NCI-H187 treated with DMSO at 0.1 percent for 48 hours (cell line): ENCODE results near the gene RNU1-1.
"Not testable (repeated sequence)": the region's sequence is repeated elsewhere in the genome, so short reads cannot be mapped to it uniquely, and the experiment has no call there.

Experiments
- DNase-seq: peaks from one replicate; lab custom pipeline; 2025; lab: John Stamatoyannopoulos, UW

RNU1-1 gene

DNA sequence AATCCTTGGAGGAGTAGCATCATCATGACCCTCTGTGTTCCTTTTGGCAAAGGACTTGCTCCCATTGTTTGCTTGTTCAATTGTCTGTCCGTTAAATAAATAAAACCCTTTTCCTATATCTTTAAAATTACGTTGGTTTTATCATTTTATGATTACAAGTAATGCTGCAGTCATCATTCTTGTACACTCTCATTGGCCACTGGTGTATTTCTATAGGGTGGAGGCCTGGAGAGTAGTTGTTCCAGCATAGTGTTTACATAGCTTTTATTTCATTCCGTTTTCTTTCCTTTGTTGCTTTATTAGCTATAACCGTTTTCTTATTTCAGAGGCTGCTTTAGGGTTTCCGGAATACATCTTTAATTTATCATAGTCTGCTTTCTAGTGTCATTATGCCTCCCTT is 7.6 kb upstream of the RNU1-1 start:
- not testable (repeated sequence) for DNase-seq

DNA sequence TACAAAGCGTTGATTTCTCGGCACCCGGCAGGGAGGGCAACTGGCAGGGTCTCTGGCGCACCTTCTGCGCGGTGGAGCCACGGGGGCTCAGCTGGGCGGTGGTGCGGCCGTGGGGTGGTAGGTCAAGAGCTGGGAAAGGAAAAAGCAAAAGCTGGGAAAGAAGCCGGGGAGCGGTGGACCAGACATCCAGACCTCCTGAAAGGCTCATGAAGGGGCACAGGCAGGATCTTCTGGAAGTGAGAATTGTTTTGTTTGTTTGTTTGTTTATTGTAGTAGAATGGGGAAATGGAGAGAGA is 7.2 kb upstream of the RNU1-1 start:
- no peak for DNase-seq

DNA sequence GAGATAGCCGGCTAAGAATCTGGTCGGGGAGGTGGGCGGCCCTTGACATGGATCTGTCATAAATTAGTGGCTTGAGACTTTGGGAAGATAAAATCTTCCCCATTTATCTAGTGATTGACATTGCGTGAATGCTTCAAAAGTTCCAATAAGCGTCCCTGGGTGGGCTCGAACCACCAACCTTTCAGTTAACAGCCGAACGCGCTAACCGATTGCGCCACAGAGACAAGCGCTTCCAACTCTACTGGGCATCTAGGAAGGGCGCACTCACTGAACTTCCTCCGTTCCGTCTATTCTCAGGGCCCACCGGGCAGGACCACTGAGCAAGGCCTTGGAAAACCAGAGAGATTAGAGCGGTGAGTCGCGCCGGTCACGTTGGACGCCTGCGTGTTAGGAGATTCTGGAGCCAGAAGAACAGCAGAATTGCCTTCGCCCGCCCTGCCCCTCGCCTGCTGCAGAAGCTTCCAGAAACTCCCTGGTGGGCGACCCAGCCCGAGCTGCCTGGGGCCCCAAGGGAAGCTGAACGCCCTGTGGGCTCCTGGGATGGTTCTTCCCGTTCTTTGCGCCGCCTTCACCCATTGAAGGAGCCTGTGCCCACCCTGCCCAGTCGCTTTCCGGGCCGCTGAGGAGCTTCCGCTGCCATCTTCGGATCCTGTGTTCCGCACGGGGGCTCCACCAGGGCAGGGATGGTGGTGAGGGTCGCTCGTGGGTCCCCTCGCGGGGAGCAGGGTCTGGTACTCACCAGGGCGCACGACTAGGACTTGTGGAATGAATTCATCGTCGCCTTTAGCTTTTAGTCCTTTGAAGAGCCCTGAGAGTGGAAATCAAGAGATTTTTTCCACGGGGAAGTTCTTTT is 6.6 kb upstream of the RNU1-1 start:
- not testable (repeated sequence) for DNase-seq

DNA sequence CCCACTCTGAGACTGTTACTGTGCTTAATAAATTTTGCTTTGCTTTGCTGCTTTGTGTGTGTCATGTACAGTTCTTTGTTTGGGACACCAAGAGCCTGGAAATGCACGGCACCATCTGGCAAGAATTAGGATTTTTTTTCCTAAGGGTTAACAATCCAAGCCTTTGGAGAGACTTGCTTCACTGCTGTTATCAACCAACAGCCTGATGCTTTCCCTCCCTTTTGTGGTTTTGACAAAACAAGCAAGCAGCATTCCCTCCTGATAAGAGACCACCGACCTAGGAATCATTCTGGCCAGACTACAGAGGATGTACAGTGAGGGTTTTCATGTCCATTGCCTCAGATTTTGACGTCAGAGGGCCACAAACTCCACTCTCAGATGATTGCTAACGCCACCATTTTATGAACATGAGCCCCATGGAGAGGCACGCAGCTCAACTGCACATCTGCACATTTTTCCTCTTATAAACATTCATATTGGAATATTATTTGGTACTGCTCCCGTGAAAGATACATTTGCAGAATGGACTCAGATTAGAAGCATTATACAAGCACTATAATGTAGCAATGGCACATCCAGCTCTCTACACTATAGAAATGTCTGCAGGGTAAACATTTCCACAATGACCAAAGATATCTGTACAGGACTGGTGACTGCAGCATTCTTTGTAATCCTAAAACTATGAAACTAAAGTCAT is 5.3 kb upstream of the RNU1-1 start:
- not testable (repeated sequence) for DNase-seq

DNA sequence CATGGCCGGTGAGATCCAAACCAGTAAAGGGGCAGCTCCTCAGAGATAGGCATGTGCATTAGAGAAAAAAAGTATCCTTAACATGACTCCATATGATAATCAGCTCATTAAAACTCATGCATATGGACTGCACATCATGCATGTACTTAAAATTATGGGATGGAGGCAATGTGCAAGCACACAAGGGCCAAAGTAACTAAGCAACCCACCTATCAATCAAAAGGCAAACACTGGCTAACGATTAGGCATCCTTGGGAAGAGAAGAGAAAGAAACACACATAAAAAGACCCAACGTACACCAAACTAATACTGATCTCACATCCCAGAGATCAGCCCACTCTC is 4.8 kb upstream of the RNU1-1 start:
- not testable (repeated sequence) for DNase-seq

DNA sequence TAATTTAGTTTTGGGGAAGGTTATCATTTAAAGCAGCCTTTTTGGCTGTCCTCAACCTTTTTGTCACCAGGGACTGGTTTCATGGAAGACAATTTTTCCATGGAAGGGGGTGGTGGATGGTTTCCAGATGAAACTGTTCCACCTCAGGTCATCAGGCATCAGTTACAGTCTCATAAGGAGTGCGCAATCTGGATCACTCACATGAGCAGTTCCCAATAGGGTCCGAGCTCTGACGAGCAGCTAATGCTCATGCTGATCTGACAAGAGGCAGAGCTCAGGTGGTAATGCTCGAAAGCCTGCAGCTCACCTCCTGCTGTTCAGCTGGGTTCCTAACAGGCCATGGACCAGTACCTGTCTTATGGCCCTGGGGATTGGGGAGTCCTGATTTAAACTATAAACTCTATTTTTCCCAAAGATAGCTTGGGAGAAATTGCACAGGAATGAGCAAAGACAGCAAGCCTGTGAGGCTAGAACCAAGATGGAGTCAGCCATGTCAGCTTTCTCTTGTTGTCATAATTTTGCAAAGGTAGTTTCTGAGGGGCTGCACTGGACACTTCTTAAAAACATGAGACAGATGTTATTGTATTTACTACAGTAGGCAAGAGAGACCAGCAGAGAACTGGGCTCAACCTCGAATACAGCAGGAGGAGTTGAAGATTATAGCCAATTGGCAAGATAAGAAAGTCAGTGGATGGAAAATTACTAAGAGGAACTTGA is 2.8 kb upstream of the RNU1-1 start:
- DNase-seq: not testable (repeated sequence)

DNA sequence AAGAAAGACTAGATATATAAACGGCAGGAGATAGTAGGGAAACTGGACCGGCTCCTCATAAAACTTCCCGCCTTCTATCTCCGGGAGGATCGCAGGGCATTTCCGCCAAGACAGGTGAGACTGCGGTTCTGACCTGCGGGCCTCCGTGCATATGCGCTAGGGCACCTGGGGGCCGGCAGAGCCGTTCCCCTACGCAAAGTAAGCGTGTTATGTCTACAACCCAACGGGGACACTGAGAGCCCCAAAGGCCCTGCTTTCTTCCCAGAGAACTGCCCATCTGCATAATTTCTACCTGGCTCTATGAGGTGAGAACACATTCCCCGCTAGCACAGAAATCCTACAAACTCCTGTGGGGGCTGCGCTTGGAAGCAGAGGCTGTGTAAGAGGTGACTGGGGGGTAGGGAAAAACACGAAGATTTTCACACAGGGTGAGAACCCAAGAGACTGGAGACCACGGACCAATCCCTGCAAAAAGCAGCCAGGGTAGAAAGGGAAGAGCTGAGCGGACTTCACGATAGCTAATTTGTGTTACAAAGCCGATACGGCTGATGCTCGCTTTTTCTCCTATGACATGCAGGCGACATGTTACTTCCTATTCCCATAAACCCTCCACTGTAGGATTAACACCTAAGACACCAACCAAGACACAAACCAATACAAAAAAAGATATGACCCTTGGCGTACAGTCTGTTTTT is 526 bp downstream of the RNU1-1 start:
- peak; percentile 59 for DNase-seq

DNA sequence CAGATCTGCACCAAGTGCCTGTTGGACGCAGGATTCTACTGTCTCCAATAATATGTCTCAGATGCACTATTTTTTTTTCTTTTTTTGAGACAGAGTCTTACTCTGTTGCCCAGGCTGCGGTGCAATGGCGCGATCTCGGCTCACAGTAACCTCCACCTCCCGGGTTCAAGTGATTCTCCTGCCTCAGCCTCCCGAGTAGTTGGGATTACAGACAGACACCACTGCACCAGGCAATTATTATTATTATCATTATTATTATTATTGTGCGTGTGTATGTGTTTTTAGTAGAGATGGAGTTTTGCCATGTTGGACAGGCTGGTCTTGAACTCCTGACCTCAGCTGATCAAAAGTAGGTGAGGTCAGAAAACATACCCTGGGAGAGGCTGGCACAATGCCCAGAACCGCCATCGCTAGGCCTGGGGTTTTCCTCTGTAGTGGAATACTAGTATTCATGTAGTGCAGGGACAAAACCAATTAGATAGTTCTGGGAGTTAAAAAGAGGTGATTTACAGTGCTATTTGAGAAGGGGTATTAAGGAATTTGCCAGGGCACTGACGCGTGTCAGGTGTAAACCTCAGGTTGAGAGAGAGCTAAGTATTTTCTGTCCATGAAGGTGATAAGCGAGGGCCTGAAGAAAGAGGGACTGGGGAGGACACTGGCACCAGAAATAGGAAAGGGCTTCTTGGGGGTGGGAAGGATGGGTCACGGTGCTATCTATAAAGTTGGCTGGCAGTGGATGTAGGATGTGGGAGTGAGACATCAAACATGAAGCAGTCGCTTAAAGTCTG is 1.3 kb downstream of the RNU1-1 start:
- not testable (repeated sequence) for DNase-seq

DNA sequence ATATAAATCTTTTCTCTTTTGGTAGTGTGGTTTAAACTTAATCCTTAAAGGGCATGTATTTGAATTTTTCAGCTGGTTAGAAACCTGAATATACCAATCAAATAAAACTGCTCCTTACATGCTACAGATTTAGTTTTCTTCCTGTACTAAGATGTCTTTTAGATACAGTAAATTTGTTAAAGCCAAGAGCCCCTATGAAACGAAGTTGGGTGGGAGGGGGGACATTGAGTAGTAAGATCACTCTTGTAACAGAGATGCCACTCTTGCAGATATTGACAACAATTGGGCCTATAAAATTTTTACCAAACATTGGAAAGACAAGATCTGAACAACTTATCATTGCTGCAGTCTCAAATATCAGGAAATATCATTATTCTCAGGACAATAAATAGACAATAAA is 2.2 kb downstream of the RNU1-1 start:
- not testable (repeated sequence) for DNase-seq

DNA sequence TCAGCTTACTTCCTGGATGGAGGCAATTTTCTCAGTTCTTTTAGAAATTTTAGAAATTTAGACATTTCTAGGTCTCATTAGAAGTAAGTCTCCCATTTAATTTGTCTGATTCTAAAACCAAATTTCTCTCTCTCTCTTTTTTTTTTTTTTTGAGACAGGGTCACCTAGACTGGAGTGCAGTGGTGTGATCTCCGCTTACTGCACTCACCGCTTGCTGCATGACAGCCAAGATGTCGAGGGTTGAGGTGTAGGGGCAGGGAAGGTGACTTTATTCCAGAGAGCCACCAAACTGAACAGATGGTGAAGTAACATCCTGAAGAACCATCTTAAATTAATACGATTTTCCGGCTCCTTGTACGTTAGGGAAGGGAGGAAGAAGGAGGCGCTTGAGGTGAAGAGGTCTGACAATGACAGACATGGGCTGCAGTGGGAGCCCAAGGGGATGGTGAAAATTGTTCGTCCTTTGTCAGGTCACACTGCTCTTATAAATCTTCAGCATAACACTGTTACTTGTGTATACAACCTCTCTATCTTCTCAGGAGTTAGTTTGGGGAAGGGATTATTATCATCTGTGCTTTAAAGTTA is 5.1 kb downstream of the RNU1-1 start:
- not testable (repeated sequence) for DNase-seq

DNA sequence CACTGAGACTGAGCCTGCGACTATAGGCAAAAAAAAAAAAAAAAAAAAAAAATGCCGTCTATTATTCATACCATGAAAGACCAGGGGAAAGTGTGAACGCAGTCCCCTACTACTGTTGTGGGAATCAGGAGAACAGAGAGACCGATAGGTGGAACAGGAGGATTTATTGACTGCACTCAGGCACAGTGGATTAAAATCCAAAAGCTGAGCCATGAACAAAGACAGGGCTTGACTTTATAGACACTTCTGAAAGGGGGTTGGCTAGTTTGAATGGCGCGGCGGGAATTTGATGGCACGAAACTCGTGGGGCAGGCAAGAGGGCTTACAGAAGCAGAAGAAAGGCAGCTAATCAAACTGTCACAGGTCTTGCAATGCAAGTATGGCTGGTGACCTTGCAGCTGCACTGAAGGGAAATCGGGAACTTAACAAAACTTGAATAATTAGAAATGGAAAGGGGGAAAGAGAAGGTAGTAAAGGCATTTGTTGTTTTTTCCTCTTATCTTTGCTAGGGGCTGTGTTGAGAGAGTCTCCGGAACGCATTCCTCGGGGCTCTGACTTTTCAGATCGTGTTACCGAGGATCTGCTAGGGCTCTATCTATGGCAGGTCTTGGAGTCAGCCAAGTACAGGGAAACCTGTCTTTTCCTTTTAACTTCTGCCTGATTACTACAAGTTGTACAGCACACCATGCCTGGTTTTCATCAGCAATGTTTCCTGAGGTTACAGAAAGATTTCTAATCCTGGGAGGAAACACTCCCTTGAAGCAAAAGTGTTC is 7.5 kb downstream of the RNU1-1 start:
- DNase-seq: not testable (repeated sequence)

DNA sequence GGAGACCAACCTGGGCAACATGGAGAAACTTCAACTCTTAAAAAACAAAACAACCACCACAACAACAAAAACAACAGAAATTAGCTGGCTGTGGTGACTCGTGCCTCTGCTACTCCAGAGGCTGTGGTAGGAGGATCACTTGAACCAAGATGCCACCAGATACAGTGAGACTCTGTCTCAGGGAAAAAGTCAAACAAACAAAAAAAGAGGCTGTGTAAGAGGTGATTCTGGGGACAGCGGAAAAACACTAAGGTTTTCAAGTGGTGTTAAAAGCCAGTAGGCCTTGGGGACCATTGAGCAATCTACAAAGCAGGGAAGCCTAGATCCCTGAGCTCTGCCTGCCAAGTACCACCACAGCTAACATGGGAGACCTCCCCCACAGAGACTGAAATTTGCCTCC is 8.2 kb downstream of the RNU1-1 start:
- not testable (repeated sequence) for DNase-seq

DNA sequence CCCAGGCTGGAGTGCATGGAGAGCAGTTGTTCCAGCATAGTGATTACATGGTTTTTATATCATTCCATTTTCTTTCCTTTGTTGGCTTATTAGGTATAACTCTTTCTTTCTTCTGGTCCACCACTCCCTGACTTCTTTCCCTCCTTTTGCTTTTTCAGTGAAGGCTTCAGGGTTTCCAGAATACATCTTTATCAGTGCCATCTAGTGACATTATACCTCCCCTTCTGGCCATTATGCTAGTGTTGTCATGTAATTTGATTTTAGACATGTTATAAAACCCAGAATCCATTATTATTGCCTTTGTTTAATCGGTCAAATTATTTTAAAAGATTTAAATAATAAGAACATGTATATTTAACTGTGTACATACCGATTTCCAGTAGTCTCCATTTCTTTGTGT is 10.6 kb downstream of the RNU1-1 start:
- no peak for DNase-seq

DNA sequence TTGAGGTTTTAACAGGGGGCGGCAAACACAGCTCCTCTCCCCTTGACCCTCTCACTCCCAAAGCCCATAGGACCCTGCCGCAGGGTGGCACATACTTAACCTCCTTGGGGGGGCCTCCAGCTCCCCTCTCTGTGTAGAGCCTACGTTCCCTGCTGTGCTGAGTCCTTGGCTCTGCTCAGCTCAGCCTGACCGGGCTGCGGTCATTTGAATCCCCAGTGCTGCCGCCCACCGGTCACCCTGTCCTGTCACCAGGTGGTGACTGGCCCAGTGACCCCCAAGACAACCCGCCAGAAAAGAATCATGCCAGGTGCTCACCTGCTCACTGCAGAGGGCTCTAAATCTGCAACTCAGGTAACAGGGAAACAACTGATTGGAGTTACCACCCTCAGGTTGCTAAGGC is 12.6 kb downstream of the RNU1-1 start:
- DNase-seq: not testable (repeated sequence)

DNA sequence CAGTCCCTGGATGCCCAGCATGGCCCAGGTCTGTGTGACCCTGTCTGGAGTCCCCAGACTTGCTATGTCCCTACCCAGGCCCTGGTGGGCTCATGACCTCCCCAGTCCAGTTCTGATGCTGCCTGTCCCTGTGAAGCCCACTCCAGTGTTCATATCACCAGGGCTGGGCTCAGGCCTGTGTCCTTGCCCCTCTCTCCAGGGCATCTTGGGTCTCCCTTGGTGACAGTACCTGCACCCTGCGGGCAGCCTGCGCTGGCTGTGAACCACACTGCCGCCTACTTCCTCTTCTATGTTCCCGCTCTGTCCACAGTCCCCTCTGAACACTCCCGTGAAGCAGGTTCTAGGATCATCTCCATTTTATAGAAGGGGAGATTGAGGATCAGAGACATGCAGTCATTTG is 13.1 kb downstream of the RNU1-1 start:
- DNase-seq: not testable (repeated sequence)

DNA sequence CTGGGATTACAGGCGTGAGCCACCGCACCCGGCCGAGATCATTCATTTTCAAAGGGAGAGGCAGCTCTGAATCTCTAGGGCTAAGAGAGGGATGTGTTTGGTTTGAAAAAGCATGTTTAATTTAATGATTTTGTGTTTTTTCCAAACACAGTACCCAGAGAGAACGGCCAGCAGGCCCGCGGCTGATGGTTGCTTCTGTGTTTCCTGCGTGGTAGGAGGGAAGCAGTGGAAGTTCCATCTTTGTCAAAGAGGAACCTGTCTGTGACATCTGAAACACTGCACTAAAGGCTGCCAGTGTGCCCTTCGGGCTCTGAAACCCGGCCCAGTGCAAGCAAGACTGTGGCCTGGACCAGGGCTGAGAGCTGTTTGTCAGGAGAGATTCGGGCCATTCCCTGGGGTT is 13.6 kb downstream of the RNU1-1 start:
- DNase-seq: not testable (repeated sequence)

DNA sequence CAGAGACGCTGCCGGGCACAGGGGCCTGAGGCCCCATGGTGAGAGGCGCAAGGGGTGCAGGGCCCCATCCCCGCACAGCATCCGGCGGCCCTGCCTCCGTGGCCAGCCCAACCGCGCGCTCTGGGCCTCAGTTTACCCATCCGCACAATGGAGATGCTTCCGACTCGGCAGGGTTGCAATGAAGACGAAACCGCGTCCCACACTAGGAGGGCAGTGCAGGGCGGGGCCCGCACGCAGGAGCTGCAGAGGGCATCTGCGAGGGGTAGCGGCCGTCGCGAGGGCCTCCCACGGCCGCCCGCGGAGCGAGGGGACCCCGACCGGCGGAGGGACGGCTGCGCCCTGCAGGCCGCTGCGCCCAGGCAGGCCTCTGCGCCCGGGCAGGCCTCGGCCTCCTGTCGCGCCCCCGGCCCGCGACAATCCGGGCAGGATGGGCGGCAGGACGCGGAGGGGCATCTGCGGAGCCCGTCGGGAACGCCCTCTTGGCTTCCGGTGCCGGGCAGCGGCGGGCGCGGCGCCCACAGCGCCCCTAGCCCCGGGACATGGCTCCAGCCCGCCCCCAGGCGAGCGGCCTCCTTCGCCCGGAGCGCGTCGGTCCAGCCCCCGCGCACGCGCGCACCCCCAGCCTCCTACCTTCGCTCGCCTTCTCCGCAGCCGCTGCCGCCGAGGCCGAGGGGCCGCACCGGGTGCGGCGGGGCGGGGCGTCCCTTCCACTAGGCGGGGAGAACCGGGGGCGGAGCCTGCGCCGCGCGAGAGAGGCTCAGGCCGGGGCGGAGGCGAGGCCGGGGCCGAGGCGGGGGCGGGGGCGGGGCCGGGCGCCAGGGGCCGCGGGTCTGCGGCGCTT is 15.3 kb downstream of the RNU1-1 start:
- DNase-seq: peak; percentile 41

DNA sequence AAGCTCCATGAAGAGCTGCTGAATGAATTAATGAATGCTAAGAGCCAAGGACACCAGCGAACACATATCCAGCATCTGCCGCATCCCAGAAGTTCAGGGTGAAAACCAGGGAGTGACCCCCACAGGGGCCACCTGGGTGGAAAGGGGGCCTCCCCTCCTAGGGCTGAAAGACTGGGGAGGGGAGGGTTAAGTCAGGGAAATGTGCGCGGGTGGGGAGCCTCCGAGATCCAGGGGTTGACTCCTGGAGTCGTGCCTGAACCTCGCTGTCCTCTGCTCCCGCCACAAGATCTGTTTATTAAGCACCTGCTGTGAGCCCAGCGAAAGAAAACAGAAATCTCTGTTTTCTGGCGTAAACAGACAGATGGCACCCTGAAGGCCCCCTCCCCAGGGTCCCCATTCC is 16.0 kb downstream of the RNU1-1 start:
- DNase-seq: not testable (repeated sequence)

DNA sequence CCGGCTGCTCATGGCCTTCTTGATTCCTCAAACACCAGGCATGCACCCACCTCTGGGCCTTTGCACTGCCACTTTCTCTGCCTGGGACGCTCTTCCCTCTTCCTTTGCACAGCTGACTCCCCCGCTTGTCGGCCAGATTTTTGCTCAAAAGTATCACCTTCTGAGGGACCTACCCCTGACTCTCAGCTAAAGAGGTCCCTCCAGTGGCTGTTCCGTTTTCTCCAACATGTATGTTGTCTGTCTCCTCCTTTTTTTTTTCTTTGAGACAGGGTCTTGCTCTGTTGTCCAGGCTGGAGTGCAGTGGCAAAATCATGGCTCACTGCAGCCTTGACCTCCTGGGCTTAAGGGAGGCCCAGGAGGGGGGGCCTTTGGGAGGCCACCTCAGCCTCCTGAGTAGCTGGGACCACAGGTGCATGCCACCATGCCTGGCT is 16.6 kb downstream of the RNU1-1 start:
- not testable (repeated sequence) for DNase-seq
